ENCODE results near the gene AIFM2. TPM values are rescaled to one million over a fixed set of nuclear protein-coding genes. Genes with fewer than 3 reads are reported as not detected.

AIFM2 gene
- total and polyA plus RNA-seq, 4 donors: 5.0 to 20.3 (median 9.7) TPM

DNA sequence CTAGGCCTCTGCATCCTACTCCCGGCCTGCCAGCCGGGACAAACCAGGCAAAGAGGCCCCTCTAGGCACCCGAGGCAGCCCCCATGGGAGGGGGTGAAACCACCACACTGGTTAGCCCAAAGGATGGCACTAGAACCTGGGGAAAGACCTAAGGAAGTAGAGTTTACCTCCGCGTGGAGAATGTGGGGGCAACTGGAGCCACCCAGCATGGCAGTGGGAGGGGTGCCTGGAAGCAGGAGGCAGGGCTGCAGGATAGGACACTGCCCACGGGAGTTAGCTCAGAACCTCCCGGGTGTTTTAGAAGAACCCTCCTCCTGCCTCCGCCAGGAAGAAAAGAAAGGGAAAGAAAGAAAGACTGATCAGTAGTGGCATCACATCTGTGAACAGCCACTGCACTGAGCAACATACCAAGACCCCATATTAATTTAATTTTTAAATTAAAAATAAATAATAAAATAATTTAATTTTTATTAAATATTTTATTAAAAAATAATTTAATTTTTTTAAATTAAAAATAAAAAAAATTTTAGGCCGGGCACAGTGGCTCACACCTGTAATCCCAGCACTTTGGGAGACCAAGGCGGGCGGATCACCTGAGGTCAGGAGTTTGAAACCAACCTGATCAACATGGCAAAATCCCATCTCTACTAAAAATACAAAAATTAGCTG lies 11.2 kb downstream of the AIFM2 start:
- Histone ChIP-seq H3K27me3 (ENCODE audit: control insufficient read depth in 4 of 4, insufficient read depth in 4 of 4, low read length in 3 of 4) (no peaks in the 10 kb centered on the region), H3K9ac (ENCODE audit: low read depth in 1 of 2, low read length in 2 of 2) (no peak overlapping the region), H3K9me3 (ENCODE audit: control insufficient read depth in 4 of 4, low read length in 3 of 4) (no peaks in the 10 kb centered on the region), H3K27ac (ENCODE audit: low read depth in 1 of 2, low read length in 2 of 2) (no peak overlapping the region), H3K36me3 (ENCODE audit: control insufficient read depth in 4 of 4, insufficient read depth in 3 of 4, low read depth in 1 of 4, low read length in 3 of 4) (peaks cover 3 to 31% (median 13%) of the 10 kb centered on the region in 4 donors), H3K4me1 (ENCODE audit: control insufficient read depth in 4 of 4, insufficient read depth in 4 of 4, low read length in 3 of 4) (no peaks in the 10 kb centered on the region), H3K4me3 (ENCODE audit: low read depth in 1 of 3, low read length in 3 of 3) (no peak overlapping the region)
- DNase-seq (ENCODE audit: low spot score): no peak
- TF ChIP-seq CTCF (IDR thresholded peaks at IDR 0.05; ENCODE audit: low read depth, low read length, missing input control): no peak
- TF ChIP-seq, protein P1, sequence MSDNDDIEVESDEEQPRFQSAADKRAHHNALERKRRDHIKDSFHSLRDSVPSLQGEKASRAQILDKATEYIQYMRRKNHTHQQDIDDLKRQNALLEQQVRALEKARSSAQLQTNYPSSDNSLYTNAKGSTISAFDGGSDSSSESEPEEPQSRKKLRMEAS (IDR thresholded peaks at IDR 0.05): no peak
- no peak for TF ChIP-seq SP1 (IDR thresholded peaks at IDR 0.05)
- no peak for TF ChIP-seq RXRA (IDR thresholded peaks at IDR 0.05)
- TF ChIP-seq GABPA (IDR thresholded peaks at IDR 0.05 in 1 of 2, conservative IDR thresholded peaks at IDR 0.05 in 1 of 2): no peak
- TF ChIP-seq HNF4G (IDR thresholded peaks at IDR 0.05): no peak
- no peak for TF ChIP-seq FOXA2 (IDR thresholded peaks at IDR 0.05)
- TF ChIP-seq TAF1 (conservative IDR thresholded peaks at IDR 0.05): no peak
- no peak for TF ChIP-seq ATF3 (IDR thresholded peaks at IDR 0.05)
- TF ChIP-seq REST (IDR thresholded peaks at IDR 0.05): no peak
- no peak for TF ChIP-seq RAD21 (IDR thresholded peaks at IDR 0.05)
- TF ChIP-seq EGR1 (IDR thresholded peaks at IDR 0.05; ENCODE audit: low read depth in 2 of 2): no peak
- no peak for TF ChIP-seq NR2F2 (IDR thresholded peaks at IDR 0.05)
- TF ChIP-seq JUND (IDR thresholded peaks at IDR 0.05): no peak
- no peak for TF ChIP-seq FOXA1 (IDR thresholded peaks at IDR 0.05)
- no peak for TF ChIP-seq HNF4A (conservative IDR thresholded peaks at IDR 0.05)
- WGBS: 97% methylated on average over 11 of the region's 11 CpGs

DNA sequence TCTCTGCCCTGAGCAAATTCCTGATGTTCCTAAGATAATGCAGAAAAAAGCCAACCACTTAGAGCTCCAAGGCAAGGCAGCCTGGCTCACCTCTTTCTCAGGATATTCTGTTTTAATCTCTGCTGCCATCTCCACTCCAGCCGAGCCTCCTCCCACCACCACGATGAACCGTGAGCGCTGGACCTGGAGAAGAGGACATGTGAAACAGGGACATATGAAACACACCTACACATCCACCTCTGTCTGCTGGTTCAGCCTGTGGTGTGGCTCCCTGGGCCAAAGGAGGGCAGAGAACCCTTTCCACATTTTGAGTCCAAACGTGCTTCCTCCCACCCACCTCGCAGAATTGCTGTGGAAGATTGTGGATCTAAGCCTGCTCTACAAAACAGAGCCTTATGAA lies 12.2 kb downstream of the AIFM2 start:
- Histone ChIP-seq H3K9ac (ENCODE audit: low read depth in 1 of 2, low read length in 2 of 2) (no peak overlapping the region), H3K27ac (ENCODE audit: low read depth in 1 of 2, low read length in 2 of 2) (no peak overlapping the region), H3K27me3 (ENCODE audit: control insufficient read depth in 4 of 4, insufficient read depth in 4 of 4, low read length in 3 of 4) (no peaks in the 10 kb centered on the region), H3K36me3 (ENCODE audit: control insufficient read depth in 4 of 4, insufficient read depth in 3 of 4, low read depth in 1 of 4, low read length in 3 of 4) (peaks cover 3 to 31% (median 13%) of the 10 kb centered on the region in 4 donors), H3K4me1 (ENCODE audit: control insufficient read depth in 4 of 4, insufficient read depth in 4 of 4, low read length in 3 of 4) (peaks cover 0 to 6% (median 0%) of the 10 kb centered on the region in 4 donors), H3K4me3 (ENCODE audit: low read depth in 1 of 3, low read length in 3 of 3) (no peak overlapping the region), H3K9me3 (ENCODE audit: control insufficient read depth in 4 of 4, low read length in 3 of 4) (no peaks in the 10 kb centered on the region)
- no peak for DNase-seq (ENCODE audit: low spot score)
- TF ChIP-seq EGR1 (IDR thresholded peaks at IDR 0.05; ENCODE audit: low read depth in 2 of 2) (no peak), ZBTB33 (IDR thresholded peaks at IDR 0.05) (no peak), HNF4G (IDR thresholded peaks at IDR 0.05) (no peak), JUND (IDR thresholded peaks at IDR 0.05) (no peak), RXRA (IDR thresholded peaks at IDR 0.05) (no peak)
- 94% methylated on average over 6 of the region's 6 CpGs for WGBS

All from liver (tissue), 9 donors.